GM21529 (cell line): ENCODE results near the gene IFNL3.
"Not testable (repeated sequence)": the region's sequence is repeated elsewhere in the genome, so short reads cannot be mapped to it uniquely, and the experiment has no call there.

Experiments
- ATAC-seq: cut with Tn5 transposase; IDR thresholded peaks from one replicate; pipeline ENCODE4 v1.9.1; 2021; ENCODE audit not compliant: unreplicated experiment

The IFNL3 gene

DNA sequence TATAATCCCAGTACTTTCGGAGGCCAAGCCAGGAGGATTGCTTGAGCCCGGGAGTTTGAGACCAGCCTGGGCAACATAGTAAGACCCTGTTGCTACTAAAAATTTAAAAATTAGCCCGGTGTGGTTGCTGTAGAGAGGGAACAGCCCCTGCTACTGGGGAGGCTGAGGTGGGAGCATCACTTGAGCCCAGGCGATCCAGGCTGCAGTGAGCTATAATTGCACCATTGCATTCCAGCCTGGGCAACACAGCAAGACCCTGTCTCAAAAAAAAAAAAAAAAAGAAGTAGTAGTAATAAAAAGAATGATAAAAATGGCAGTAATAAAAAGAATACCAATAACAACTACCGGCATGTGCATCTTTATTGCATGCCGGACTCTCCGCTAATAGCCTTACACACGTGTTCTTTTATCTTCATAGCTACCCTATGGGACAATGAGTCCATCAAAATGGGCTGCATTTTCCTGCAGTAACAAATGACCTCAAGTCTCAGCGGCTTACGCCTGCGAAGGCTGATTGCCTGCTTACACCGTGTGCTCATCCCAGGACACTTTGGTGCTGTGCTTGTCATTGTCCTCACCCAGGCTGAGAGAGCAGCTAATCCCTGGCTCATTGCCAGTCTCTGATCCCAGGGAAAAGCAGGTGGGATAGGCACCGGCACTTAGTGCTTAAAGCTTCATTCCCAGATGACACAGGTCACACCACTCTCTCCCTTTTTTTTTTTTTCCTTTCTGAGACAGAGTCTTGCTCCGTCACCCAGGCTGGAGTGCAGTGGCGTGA is 26.4 kb downstream of the IFNL3 start:
- ATAC-seq, result no peak

DNA sequence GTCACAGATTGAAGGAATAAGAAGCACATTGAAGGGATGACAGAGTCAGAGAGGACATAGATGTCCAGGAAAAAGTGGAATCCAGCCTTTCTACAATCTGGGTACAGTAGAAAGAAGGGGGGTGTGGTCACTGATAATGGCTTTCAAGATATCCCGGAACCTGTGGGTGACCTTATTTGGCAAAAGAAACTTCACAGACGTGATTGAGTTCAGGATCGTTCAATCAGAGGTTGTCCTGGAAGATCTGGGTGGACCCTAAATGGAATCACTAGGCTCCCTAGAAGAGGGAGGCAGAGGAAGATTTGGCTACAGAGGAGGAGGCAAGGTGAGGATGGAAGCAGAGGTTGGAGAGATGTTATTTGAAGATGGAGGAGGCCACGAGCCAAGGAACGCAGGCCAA is 27.7 kb downstream of the IFNL3 start:
- no peak for ATAC-seq

DNA sequence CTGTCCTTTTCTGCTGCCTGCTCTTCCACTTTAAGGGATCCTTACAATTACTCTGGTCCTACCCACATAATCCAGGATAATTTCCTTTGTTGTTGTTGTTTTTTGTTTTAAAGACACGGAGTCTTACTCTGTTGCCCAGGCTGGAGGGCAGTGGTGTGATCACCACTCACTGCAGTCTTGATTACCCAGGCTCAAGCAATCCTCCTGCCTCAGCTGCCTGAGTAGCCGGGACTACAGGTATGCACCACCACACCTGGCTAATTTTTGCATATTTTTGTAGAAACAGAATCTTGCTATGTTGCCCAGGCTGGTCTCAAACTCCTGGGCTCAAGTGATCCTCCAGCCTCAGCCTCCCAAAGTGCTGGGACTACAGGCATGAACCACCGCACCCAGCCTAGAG is 29.5 kb downstream of the IFNL3 start:
- not testable (repeated sequence) for ATAC-seq

DNA sequence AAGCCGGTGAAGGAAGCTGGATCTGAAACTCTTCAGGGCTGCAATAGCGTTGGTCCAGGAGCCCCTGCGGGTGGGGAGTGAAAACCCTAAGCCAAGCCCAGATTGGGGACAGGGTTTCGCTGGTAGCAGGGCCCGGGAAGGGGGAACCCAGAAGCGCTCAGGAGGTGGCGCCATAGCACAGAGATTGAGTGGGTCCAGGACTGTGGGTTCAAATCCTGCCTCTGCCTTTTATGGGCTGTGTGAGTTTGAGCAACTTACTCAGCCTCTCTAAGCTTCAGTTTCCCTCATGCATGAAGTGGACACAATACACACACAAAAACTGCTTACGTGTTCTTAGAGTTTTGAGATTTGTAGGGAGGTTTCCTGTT is 32.4 kb downstream of the IFNL3 start:
- no peak for ATAC-seq

DNA sequence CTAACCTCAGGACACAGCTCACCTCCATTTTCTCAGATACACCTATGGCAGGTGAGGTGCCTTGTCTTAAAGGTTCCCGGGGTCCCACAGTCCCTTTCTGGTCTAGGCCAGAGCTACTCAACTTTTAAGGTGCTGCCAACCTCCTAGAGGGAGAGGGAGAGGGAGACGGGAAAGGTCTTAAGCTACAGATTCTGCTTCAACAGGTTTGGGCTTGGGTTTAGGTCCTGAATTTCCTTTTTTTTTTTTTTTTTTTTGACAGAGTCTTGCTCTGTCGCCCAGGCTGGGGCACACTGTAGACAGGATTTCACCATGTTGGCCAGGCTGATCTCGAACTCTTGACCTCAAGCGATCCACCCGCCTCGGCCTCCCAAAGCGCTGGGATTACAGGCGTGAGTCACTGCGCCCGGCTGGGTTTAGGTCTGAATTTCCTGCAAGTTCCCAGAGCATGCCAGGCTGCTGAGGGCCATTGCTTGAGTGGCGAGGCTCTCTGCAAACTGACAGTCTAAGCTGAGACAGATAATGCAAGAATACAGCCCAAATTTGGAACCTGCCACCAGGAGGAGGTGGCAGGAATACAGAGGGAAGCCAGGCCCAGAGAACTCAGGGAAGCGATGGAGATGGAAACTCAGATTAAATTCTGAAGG is 33.0 kb downstream of the IFNL3 start:
- no peak for ATAC-seq

DNA sequence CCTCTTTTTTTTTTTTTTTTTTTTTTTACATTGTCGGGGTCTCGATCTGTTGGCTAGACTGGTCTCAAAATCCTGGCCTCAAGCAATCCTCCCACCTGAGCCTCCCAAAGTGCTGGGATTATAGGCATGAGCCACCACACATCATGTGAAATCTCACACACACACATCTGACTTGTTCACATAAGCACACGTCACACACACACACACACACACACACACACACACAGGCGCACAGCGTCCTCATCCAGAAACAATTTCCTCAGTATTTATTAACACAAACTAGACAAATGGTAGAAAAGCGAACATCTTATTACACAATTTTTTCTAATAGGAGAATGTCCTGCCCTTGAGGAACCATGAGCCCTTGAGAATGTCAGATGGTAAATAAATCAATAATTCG is 35.6 kb downstream of the IFNL3 start:
- ATAC-seq, result no peak

DNA sequence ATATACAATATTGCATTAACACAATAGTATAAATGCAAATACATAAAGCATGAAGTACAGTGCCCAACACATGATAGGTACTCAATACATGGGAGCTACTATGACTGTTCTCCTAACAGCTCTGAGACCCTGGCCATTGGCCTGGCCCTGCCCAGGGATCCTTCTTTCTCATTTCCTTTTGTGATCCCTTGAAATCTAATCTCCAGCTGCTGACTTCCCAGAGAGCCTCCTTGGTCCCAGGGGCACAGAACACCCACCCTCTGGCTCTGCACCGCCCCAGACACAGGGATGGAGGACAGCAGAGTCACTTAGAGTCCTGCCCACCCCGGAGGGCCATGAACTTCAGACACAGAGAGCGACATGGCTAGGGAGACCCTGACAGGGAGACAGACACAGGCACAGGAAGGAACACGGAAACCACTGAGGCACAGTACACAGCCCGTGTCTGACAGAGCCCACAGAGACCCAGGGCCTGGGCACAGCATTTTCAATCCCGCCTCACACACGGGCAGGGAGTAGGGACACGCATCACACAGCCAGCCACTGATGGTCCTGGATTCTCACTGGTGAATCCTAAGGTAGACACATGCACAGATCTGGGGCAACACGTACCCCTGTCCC is 36.5 kb downstream of the IFNL3 start:
- ATAC-seq, result no peak

DNA sequence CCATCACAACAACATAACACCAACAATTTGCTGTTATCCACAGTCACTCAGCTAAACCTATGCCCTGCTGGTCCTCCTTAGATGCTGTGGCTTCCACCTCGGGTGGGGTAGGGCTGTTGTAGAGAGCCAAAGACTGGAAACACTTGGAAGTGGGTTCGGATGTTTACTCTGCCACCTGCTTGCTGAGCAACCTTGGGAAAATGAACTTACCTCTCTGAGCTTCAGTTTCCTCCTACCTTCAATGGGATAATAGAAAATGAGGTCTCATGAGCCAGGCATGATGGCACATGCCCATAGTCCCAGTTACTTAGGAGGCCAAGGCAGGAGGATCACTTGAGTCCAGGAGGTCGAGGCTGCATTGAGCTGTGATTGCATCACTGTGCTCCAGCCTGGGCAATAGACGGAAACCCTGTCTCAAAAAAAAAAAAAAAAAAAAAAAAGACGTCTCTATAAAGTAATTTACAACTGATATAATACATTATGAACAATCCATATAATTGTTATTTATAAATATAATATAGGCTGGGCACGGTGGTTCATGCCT is 37.4 kb downstream of the IFNL3 start:
- ATAC-seq, result no peak

DNA sequence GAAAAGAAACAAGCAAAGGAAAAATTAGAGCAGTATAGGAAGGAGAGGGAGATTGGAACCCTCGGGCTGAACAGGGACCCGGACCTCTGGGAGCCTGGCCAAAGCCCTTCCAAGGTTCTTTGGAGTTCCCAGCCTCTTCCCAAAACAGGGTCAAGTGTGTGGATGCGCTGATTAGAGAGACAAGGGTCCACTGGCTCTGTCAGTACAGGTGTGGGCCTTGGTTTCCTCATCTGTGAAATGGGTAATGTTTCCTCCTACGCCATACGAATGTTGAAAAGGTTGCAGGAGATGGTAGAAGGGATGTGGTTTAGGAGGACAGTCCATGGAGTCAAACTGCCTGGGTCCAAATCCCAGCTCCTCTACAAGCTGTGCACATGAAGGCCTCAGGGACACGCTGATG is 38.7 kb downstream of the IFNL3 start:
- ATAC-seq, result no peak

DNA sequence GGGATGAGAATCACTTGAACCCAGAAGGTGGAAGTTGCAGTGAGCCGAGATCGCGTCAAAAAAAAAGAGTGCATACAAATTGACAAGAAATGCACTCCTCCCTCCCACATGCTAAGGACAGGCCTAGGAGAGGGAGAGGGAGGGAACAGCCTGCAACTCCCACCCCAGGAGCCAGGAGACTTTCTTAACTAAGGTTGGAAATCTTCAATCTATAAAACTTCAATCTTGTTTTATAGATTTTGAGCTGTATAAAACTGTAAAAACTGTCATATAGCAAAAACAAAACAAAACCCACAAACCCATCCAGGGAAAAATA is 39.4 kb downstream of the IFNL3 start:
- no peak for ATAC-seq

DNA sequence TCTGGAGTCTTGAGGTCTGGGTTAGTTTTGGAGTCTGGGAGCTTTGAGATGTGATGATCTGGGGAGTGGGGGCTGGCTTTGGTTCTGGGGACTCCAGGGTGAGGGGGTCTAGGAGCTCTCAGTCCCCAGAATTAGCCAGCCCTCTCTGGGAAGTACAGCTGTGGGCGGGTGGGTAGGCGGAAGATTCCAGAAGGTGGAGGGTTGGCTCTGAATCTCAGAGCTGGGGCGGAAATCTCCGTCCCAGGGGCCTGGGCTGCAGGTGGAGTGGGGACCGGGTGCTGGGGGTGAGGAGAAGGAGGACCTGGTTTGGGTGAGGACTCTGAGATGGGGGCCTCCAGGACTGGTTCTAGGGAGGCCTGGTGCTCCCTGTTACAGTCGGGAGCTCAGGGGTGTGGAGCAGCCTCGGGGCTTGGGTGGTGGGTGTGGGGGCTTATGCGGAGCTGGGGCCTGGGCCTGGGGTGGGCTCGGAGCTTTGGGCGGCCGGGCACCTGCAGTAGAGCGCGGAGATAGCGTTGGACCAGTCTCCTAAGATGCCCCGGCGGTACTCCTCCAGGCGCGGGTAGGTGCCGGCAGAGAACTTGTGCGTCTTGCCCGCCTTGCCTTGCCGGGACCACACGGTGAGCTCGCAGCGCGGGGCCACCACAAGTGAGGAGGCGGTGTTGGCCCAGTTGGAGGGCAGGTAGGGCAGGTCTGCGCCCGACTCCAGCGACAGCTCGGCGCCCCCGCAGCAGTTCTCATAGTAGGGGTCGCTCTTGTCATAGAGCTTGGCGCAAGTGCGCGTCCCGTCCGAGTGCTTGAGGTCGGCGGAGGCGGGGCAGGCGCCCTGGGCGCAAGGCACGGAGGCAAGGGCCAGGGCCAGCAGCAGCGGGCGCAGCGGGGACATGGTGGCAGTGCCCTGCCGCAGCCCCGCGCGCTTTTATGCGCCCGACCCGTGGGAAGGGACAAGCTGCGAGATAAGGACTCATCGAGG is 41.1 kb downstream of the IFNL3 start, which contains the start of gene SYCN:
TSS of gene SYCN (minus strand) at position 892 of the 970 bp plus-strand sequence. CDS start at position 883, 9 bp downstream.
- no peak for ATAC-seq

DNA sequence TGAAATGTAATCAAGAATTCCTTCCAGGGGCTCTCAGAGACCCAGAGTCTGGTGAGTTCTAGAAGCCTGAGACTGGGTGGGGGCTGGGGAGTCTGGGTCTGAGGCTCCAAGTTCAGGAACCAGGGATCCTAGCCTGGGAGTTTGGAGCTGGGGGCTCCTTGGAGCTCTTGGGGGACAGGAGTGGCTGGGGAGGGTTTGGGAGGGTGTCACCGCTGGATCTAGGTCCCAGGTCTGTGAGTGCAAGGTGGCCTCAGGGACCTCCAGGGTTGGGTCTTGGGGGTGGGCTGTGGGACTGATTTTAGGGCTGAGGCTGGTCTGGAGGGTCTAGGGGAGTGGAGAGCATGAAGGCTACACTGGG is 41.8 kb downstream of the IFNL3 start:
- ATAC-seq, result no peak

DNA sequence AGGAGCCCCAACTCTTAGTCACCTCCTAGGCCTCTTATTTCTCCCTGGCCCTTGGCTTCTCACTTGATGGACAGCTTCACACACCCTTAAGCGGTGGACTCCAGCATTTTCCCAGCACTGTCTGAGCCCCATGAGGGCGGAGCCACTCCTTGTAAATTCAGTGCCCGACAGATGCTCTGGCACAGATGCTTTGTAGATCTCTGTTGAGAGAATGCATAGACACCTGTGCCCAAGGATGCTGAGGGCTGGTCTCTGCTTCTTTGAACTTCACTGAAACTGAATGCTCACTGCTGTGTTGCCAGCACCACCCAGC is 44.0 kb downstream of the IFNL3 start:
- no peak for ATAC-seq

DNA sequence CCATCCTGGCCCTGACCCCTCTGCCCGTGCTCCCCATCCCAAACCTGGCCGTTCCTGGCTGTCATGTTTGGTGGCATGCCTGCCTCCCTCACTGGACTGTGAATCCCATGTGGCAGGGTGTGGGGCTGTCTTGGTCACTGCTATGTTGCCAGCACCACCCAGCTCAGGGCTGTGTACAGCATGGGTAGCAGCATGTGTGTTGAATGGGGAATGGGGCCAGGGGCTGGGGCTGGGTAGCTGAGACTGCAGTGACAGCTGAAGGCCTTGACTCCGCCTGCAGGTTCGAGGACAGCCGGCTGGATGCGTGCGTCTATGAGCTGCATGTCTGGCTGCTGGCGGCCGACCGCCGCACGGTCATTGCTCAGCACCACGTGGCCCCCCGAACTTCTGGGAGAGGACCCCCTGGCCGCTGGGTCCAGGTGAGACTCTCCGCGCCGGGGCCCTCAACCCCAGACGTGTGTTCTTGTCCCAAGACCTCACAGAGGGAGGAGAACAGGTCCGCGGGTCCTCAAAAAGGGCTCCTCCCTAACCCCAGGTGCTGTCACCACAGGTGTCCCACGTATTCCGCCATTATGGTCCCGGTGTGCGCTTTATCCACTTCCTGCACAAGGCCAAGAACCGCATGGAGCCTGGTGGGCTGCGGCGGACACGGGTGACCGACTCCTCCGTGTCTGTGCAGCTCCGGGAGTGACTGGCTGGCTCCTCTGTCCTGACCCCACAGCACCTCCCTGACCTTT is 44.6 kb downstream of the IFNL3 start:
- no peak for ATAC-seq

DNA sequence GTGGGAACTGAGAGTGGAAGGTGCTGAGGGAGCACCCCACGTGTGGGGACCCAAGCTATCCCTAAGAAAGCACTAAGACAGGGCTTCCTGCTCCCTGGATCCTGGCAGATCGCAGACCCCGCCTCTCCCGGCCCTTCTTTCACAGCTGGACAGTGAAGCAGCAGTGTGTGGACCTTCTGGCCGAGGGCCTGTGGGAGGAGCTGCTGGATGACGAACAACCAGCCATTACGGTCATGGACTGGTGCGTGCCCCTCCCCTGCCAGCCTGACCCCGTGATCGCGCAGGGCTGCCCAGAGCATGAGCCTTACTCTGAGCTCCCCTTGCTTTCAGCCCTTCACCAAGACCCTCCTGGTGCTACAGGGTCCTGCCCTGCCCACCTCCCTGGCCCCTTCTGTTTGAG is 45.8 kb downstream of the IFNL3 start:
- ATAC-seq, result no peak

DNA sequence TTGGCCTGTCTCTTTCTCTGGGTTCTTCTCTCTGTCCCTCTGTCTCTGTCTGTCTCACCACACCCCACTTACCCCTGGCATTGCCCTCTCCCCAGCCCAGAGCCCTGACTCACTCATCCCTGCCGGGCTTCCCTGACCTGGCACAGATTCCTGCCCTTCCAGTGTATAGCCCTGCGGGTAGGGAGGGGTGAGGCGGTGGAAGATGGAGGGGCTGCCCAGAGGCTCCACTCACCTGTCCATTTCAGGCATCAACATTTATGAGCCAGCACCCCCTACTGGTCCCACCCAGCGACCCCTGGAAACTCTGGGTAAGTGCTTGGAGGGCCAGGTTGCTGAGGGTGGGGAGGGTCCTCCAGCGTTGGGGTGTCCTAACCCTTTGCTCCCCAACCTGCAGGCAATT is 47.0 kb downstream of the IFNL3 start:
- ATAC-seq, result no peak

DNA sequence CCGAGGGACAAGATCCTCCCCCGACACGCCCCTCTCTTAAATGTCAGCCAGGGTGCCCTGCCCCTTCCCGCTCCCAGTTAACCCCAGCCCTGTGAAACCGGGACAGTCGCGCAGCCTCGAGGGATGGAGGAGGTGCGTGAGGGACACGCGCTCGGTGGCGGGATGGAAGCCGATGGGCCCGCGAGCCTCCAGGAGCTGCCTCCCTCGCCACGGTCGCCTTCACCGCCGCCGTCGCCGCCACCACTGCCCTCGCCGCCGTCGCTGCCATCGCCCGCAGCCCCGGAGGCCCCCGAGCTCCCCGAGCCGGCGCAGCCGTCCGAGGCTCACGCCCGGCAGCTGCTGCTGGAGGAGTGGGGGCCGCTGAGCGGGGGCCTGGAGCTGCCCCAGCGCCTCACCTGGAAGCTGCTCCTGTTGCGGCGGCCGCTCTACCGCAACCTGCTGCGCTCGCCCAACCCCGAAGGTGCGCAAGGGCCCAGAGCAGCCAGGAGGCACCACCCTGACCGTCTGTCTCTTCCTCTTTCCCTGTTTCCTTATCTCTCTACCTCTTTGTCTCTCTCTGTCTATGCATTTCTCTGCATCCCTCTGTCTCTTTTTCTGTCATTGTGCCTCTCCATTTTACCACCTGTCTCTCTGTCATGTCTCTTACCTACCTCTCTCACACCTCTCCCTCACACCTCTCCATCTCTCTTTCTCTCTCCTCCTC is 47.8 kb downstream of the IFNL3 start, which contains the start of gene NCCRP1:
TSS of gene NCCRP1 (plus strand) at position 105 of the 703 bp plus-strand sequence. CDS start at position 124, 19 bp downstream.
- no peak for ATAC-seq

DNA sequence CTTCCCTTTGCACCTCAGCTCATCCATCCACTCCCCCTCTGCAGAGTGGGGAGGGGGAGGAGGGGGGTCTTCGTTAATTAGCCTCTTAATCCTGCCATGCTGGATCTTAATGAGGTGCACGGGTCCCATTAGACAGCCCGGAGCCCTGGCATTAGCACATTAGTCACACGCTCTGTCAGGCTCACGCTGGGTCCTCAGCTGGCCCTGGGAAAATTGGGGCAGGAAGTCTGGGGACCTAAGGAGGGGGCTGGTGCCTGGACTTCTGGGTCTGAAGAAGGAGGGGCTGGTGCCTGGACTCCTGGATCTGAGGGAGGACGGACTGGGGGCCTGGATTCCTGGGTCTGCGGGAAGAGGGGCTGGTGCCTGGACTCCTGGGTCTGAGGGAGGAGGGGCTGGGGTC is 48.5 kb downstream of the IFNL3 start:
- ATAC-seq, result no peak

DNA sequence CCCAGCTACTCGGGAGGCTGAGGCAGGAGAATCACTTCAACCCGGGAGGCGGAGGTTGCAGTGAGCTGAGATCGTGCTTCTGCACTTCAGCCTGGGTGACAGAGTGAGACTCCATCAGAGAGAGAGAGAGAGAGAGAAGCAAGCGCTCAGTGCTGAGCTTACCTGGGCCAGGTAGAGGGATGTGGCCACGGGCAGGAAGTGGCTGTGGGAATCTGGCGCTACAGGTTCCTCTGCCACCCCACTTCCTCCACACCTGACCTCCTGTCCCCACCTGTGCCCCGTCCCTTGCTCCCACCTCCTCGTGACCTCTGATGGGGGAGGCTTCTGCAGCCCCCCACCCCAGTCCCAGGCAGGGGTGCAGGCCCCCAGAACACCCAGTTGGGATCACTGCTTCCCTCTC is 49.1 kb downstream of the IFNL3 start:
- no peak for ATAC-seq
